Kidney (tissue), 14 donors: ENCODE data around the gene ARHGEF12. TPM values are rescaled to one million over a fixed set of nuclear protein-coding genes. Genes with fewer than 3 reads are reported as not detected.
A peak's percentile ranks its signal among the peaks of the same experiment; 100 is the strongest.

ENCODE experiments used
- DNase-seq, 5 donors: peaks; one replicate each; pipeline ENCODE4 v3.0.0-alpha.2; 2013 to 2020
- FAIRE-seq: peaks from 2 replicates; lab custom pipeline; 2012; peaks lifted over from hg19 to GRCh38; lab: Jason Lieb, UNC
- H3K27ac ChIP-seq, 2 donors: one replicate each; pipeline ENCODE4 v1.7.0; 2013; ENCODE audit warnings: low read depth in 2 of 2, low read length in 2 of 2, inconsistent platforms in 1 of 2
- H3K27me3 ChIP-seq: one replicate; pipeline ENCODE4 v1.7.1; 2013; ENCODE audit warnings: low read length, inconsistent platforms; ENCODE audit not compliant: control insufficient read depth, insufficient read depth
- H3K36me3 ChIP-seq, 3 donors: one replicate each; pipeline versions ENCODE4 v1.7.0 to v1.7.1; 2013; ENCODE audit warnings: low read length in 3 of 3, control low read depth in 1 of 3, inconsistent platforms in 1 of 3; ENCODE audit not compliant: insufficient read depth in 3 of 3, control insufficient read depth in 2 of 3
- H3K4me1 ChIP-seq, 3 donors: one replicate each; pipeline versions ENCODE4 v1.7.0 to v1.7.1; 2013; ENCODE audit warnings: low read length in 3 of 3, inconsistent platforms in 1 of 3, low read depth in 1 of 3; ENCODE audit not compliant: control insufficient read depth in 2 of 3, insufficient read depth in 2 of 3
- H3K4me3 ChIP-seq, 3 donors: one replicate each; pipeline versions ENCODE4 v1.7.0 to v1.8.1; 2013; ENCODE audit warnings: low read length in 3 of 3, control low read depth in 1 of 3, inconsistent platforms in 1 of 3
- H3K9ac ChIP-seq, 3 donors: one replicate each; pipeline versions ENCODE4 v1.7.0 to v1.7.1; 2013; ENCODE audit warnings: low read length in 3 of 3, control low read depth in 1 of 3, inconsistent platforms in 1 of 3
- H3K9me3 ChIP-seq, 3 donors: one replicate each; pipeline versions ENCODE4 v1.7.0 to v1.7.1; 2013; ENCODE audit warnings: low read length in 3 of 3, control low read depth in 1 of 3, inconsistent platforms in 1 of 3; ENCODE audit not compliant: control insufficient read depth in 2 of 3, insufficient read depth in 1 of 3
- CTCF ChIP-seq: IDR thresholded peaks from 3 replicates; pipeline ENCODE4 v1.5.1; 2012; ENCODE audit warnings: mild to moderate bottlenecking, moderate library complexity, borderline replicate concordance; ENCODE audit not compliant: insufficient read depth; ENCODE audit errors: extremely low read depth
- intact Hi-C: fragments of 100-400 bp; cut with DNase I; formaldehyde crosslinking; loops from one replicate; pipeline ENCODE4 v1.11.1; 2022
- polyA plus RNA-seq: library from polyadenylated mRNA; stranded (reverse); fragments of 350-450 nt; fragmentation: Illumina TruSeq; extraction: RNeasy Lipid Tissue Mini Kit (QIAGEN cat#74804); gene quantifications from one replicate; pipeline ENCODE4 v1.2.3, GENCODE V29; 2014; ENCODE audit warnings: low read depth, low replicate concordance; ENCODE audit not compliant: insufficient read depth
- total RNA-seq: library from RNA; stranded (reverse); fragmentation: NEBNext Ultra II Directional; extraction: Animal tissue kit (Norgen Biotek cat#: 25700); gene quantifications from one replicate; pipeline ENCODE4 v1.2.1, GENCODE V29; 2021
- donor health status: control.
- donor health status: control.
- donor health status: control.
- donor health status: control.
- donor health status: control.
- donor health status: DM: yes; HTN: yes; CAD: no.
- donor health status: Normal renal cell carcinoma (clear cell type).

Gene ARHGEF12
- total and polyA plus RNA-seq, 2 donors from 2014 or later = 21.1 to 161 TPM

GRCh38 chr11:120399307-120399706 is 63.1 kb downstream of the ARHGEF12 start:
- H3K9me3 ChIP-seq = no peaks in the 10 kb centered on the region
- H3K9ac ChIP-seq = no peak overlapping the region
- intact Hi-C loops = no loop called here
- DNase-seq = peak in 1 of 5 donors; percentile 38
- TF ChIP-seq CTCF = no peak
- H3K4me3 ChIP-seq = no peak overlapping the region
- H3K27me3 ChIP-seq = no peaks in the 10 kb centered on the region
- H3K4me1 ChIP-seq = peaks cover 0 to 16% (median 4%) of the 10 kb centered on the region in 3 donors
- H3K27ac ChIP-seq = no peak overlapping the region
- no peaks in the 10 kb centered on the region for H3K36me3 ChIP-seq
- FAIRE-seq = no peak

GRCh38 chr11:120400564-120401364 is 64.6 kb downstream of the ARHGEF12 start:
- Histone ChIP-seq H3K27me3 (no peaks in the 10 kb centered on the region), H3K4me1 (peaks cover 0 to 16% (median 4%) of the 10 kb centered on the region in 3 donors), H3K27ac (peak overlapping the region; percentile 12 to 44), H3K9me3 (no peaks in the 10 kb centered on the region), H3K9ac (peak overlapping the region in 2 of 3 donors; percentile 4 to 14), H3K4me3 (peak overlapping the region; percentile 9 to 51 (median 47)), H3K36me3 (no peaks in the 10 kb centered on the region)
- intact Hi-C loops = no loop called here
- TF ChIP-seq CTCF = no peak
- peak; percentile 75 for FAIRE-seq
- peak in 3 of 5 donors; percentile 12 to 79 (median 69) for DNase-seq

- peak in 1 of 5 donors; percentile 4 for DNase-seq
- Histone ChIP-seq H3K9me3 (no peaks in the 10 kb centered on the region), H3K9ac (peak overlapping the region in 1 of 3 donors; percentile 3), H3K27ac (no peak overlapping the region), H3K4me1 (peaks cover 0 to 13% (median 4%) of the 10 kb centered on the region in 3 donors), H3K36me3 (no peaks in the 10 kb centered on the region), H3K4me3 (peak overlapping the region in 1 of 3 donors; percentile 51), H3K27me3 (no peaks in the 10 kb centered on the region)
- FAIRE-seq = no peak
- no peak for TF ChIP-seq CTCF
- intact Hi-C loops = no loop called here
These were observed 65.3 kb downstream of the ARHGEF12 start for GRCh38 chr11:120401506-120401905.
